Central memory CD8-positive, alpha-beta T cell (primary cell): ENCODE data around the gene SHROOM3.
"Not testable (repeated sequence)": the region's sequence is repeated elsewhere in the genome, so short reads cannot be mapped to it uniquely, and the experiment has no call there.

ENCODE experiments used
- ATAC-seq: fragments of 150-1000 bp; cut with Tn5 transposase; replicated peaks from 2 replicates; pipeline ENCODE4 v1.10.0; 2022; ENCODE audit warnings: mild to moderate bottlenecking, moderate FRiP score, moderate number of reproducible peaks; ENCODE audit not compliant: poor library complexity, severe bottlenecking; ENCODE audit errors: extremely low read depth
- DNase-seq, 2 donors: peaks; one replicate each; pipeline ENCODE4 v3.0.0; 2021; ENCODE audit warnings: low spot score in 2 of 2
- H3K27ac Mint-ChIP-seq: one replicate; pipeline ENCODE4 v1.8.0; 2022; ENCODE audit warnings: low read depth, mild to moderate bottlenecking, moderate library complexity, mixed read lengths
- H3K27me3 Mint-ChIP-seq: one replicate; pipeline ENCODE4 v1.8.0; 2022; ENCODE audit warnings: mixed read lengths
- H3K36me3 Mint-ChIP-seq: one replicate; pipeline ENCODE4 v1.8.0; 2022; ENCODE audit warnings: mild to moderate bottlenecking, moderate library complexity, mixed read lengths; ENCODE audit not compliant: insufficient read depth
- H3K4me1 Mint-ChIP-seq: one replicate; pipeline ENCODE4 v1.8.0; 2022; ENCODE audit warnings: mixed read lengths
- H3K4me3 Mint-ChIP-seq: one replicate; pipeline ENCODE4 v1.8.0; 2022; ENCODE audit warnings: mild to moderate bottlenecking, moderate library complexity, mixed read lengths
- H3K9me3 Mint-ChIP-seq: one replicate; pipeline ENCODE4 v1.8.0; 2022; ENCODE audit warnings: mixed read lengths

The SHROOM3 gene

GRCh38 chr4:76453232-76453631, 18.2 kb downstream of the SHROOM3 start:
- DNase-seq (no peak), ATAC-seq (no peak)
- Mint-ChIP-seq H3K36me3 (no peaks in the 10 kb centered on the region), H3K9me3 (no peaks in the 10 kb centered on the region), H3K27ac (no peak overlapping the region), H3K27me3 (peaks cover 57% of the 10 kb centered on the region), H3K4me1 (no peaks in the 10 kb centered on the region), H3K4me3 (no peak overlapping the region)

DNA sequence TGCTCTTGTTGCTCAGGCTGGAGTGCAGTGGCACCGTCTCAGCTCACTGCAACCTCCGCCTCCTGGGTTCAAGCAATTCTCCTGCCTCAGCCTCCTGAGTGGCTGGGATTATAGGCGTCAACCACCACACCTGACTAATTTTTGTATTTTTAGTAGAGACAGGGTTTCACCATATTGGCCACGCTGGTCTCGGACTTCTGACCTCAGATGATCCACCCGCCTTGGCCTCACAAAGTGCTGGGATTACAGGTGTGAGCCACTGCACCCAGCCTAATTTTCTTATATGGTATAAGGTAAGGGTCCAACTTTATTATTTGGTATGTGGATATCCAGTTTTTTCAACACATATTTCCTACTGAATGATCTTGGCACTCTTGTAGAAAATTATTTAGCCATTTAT, 19.0 kb downstream of the SHROOM3 start:
- H3K4me3 Mint-ChIP-seq, DNase-seq, H3K9me3 Mint-ChIP-seq, H3K27ac Mint-ChIP-seq, H3K4me1 Mint-ChIP-seq, ATAC-seq, H3K36me3 Mint-ChIP-seq: not testable (repeated sequence)
- H3K27me3 Mint-ChIP-seq, result peaks cover 63% of the 10 kb centered on the region

DNA sequence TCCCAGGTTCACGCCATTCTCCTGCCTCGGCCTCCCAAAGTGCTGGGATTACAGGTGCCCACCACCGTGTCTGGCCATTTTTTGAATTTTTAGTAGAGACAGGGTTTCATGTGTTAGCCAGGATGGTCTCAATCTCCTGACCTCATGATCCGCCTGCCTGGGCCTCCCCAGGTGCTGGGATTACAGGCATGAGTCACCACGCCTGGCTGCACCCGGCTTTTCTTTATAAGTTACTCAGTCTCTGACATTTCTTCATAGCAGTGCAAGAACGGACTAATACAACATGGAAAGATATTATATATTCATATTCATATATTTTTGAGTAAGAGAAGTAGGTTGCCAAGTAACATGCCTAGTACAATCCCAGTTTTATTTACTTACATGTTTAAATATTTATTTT, 22.9 kb downstream of the SHROOM3 start:
- Mint-ChIP-seq H3K27ac (no peak overlapping the region), H3K9me3 (peaks cover 4% of the 10 kb centered on the region), H3K4me3 (no peak overlapping the region), H3K36me3 (no peaks in the 10 kb centered on the region), H3K4me1 (no peaks in the 10 kb centered on the region), H3K27me3 (peaks cover 41% of the 10 kb centered on the region)
- no peak for ATAC-seq
- no peak for DNase-seq

DNA sequence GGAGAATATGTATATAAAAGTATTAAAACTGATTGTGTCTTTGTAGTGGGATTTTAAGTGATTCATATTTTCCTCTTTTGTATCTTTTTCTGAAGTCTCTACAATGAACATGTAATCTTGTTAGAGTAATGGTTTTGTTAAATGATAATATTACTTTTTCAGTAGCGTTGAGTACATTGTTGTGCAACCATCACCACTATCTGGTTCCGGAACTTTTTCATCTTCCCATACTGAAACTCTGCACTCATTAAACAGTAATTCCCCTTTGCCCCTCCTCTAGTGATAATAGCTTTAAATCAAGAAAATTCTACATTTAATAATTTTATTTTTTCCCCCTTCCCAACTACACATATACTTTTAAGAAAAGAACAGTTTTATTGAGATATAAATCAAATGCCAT, 23.3 kb downstream of the SHROOM3 start:
- no peaks in the 10 kb centered on the region for H3K36me3 Mint-ChIP-seq
- DNase-seq (no peak), ATAC-seq (no peak)
- H3K9me3 Mint-ChIP-seq, result peaks cover 7% of the 10 kb centered on the region
- H3K4me3 Mint-ChIP-seq, result no peak overlapping the region
- no peaks in the 10 kb centered on the region for H3K4me1 Mint-ChIP-seq
- peaks cover 39% of the 10 kb centered on the region for H3K27me3 Mint-ChIP-seq
- no peak overlapping the region for H3K27ac Mint-ChIP-seq

DNA sequence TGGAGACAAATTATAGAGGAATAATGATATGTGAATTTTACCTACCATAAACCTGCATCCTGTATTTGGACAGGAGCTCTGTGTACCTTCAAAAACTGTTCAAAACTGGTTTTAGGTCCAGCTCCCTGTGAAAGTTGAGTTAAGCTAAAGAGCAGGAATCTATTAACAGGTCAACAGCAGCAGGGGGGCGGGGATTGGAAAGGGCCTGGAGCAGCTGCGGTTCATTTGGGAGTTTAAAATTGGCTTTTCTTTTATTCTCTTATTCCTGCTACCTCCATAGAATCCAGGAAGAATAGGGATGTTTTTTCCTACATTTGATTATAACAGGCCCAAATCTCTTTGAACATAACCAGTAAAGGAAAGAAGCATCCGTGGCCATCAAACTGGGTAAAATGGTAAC, 23.8 kb downstream of the SHROOM3 start:
- DNase-seq (no peak), ATAC-seq (no peak)
- Mint-ChIP-seq H3K36me3 (no peaks in the 10 kb centered on the region), H3K4me3 (no peak overlapping the region), H3K4me1 (no peaks in the 10 kb centered on the region), H3K27me3 (peaks cover 34% of the 10 kb centered on the region), H3K27ac (no peak overlapping the region), H3K9me3 (peaks cover 7% of the 10 kb centered on the region)

- Mint-ChIP-seq H3K4me3 (no peak overlapping the region), H3K9me3 (peaks cover 7% of the 10 kb centered on the region), H3K4me1 (no peaks in the 10 kb centered on the region), H3K27me3 (peaks cover 32% of the 10 kb centered on the region), H3K36me3 (no peaks in the 10 kb centered on the region), H3K27ac (no peak overlapping the region)
- ATAC-seq (no peak), DNase-seq (no peak)
Observed at GRCh38 chr4:76459291-76459723, 24.3 kb downstream of the SHROOM3 start.

- no peak for DNase-seq
- Mint-ChIP-seq H3K36me3 (no peaks in the 10 kb centered on the region), H3K9me3 (peaks cover 7% of the 10 kb centered on the region), H3K4me3 (no peak overlapping the region), H3K27me3 (peaks cover 23% of the 10 kb centered on the region), H3K4me1 (no peaks in the 10 kb centered on the region), H3K27ac (no peak overlapping the region)
- no peak for ATAC-seq
Observed at GRCh38 chr4:76463568-76463967, 28.5 kb downstream of the SHROOM3 start.

DNA sequence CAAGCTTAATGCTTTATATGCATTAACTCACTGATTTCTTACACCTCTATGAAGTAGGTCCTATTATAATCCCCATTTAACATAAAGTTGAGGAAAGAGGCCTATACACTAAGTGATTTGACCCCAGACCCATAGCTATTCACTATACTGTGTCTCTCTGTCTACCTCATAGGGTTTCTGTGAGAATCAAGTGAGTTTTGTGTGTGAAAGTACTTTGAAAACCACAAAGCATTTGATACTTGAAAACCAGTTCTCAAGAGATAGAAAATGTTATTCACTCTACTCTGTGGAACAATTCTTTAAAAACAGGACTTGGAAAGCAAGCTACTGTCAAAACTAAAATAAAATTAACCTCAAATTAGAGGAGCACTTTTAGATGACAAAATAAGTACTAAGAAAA, 35.0 kb downstream of the SHROOM3 start:
- DNase-seq (no peak), ATAC-seq (no peak)
- no peaks in the 10 kb centered on the region for H3K36me3 Mint-ChIP-seq
- H3K9me3 Mint-ChIP-seq, result no peaks in the 10 kb centered on the region
- H3K27me3 Mint-ChIP-seq, result peaks cover 33% of the 10 kb centered on the region
- no peak overlapping the region for H3K4me3 Mint-ChIP-seq
- no peak overlapping the region for H3K27ac Mint-ChIP-seq
- H3K4me1 Mint-ChIP-seq, result no peaks in the 10 kb centered on the region

GRCh38 chr4:76470532-76470931, 35.5 kb downstream of the SHROOM3 start:
- Mint-ChIP-seq H3K9me3 (no peaks in the 10 kb centered on the region), H3K36me3 (no peaks in the 10 kb centered on the region), H3K27ac (no peak overlapping the region), H3K4me1 (no peaks in the 10 kb centered on the region), H3K4me3 (no peak overlapping the region), H3K27me3 (peaks cover 33% of the 10 kb centered on the region)
- ATAC-seq, result no peak
- DNase-seq, result no peak

- no peak for ATAC-seq
- Mint-ChIP-seq H3K9me3 (peaks cover 6% of the 10 kb centered on the region), H3K4me3 (no peak overlapping the region), H3K27me3 (peaks cover 61% of the 10 kb centered on the region), H3K27ac (no peak overlapping the region), H3K4me1 (no peaks in the 10 kb centered on the region), H3K36me3 (no peaks in the 10 kb centered on the region)
- no peak for DNase-seq
Observed at GRCh38 chr4:76476571-76476970, 41.5 kb downstream of the SHROOM3 start.

GRCh38 chr4:76484654-76485053, 49.6 kb downstream of the SHROOM3 start:
- DNase-seq (no peak), ATAC-seq (no peak)
- peaks cover 6% of the 10 kb centered on the region for H3K4me1 Mint-ChIP-seq
- no peak overlapping the region for H3K27ac Mint-ChIP-seq
- H3K9me3 Mint-ChIP-seq, result peaks cover 6% of the 10 kb centered on the region
- H3K27me3 Mint-ChIP-seq, result peaks cover 37% of the 10 kb centered on the region
- H3K36me3 Mint-ChIP-seq, result no peaks in the 10 kb centered on the region
- no peak overlapping the region for H3K4me3 Mint-ChIP-seq

- ATAC-seq, result no peak
- Mint-ChIP-seq H3K9me3 (peaks cover 6% of the 10 kb centered on the region), H3K4me1 (peaks cover 7% of the 10 kb centered on the region), H3K4me3 (no peak overlapping the region), H3K36me3 (no peaks in the 10 kb centered on the region), H3K27me3 (peaks cover 30% of the 10 kb centered on the region), H3K27ac (no peak overlapping the region)
- DNase-seq, result no peak
Observed at GRCh38 chr4:76485450-76485849, 50.4 kb downstream of the SHROOM3 start.

DNA sequence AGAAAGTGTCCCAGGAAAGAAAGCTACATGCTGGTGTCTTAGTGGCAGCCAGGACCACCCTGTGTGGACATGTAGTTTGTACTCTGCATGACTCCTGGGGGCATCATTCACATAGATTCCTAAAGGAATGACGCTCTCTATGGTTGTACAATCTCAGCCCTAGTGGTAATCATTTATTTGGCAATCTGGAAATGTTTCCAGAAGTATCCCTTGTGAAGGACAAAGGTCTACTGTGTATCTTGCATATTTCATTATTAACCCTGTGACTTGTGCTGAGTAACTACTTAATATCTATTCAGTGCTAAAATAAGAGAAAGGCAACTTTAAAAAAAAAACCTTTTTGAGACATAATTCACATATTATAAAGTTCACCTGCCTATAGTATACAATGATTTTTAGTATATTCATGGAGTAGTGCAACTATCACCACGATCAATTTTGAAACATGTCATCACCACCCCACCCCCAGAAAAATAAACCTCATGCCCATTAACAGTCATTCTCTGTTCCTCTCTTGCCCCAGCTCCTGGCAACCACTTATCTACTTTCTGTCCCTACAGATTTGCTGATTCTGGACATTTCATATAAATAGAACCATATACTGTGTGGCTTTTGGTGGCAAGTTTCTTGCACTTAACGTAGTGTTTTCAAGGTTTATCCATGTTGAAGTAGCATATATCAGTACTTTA, 51.7 kb downstream of the SHROOM3 start:
- H3K36me3 Mint-ChIP-seq, result no peaks in the 10 kb centered on the region
- no peak overlapping the region for H3K27ac Mint-ChIP-seq
- no peak for ATAC-seq
- no peaks in the 10 kb centered on the region for H3K9me3 Mint-ChIP-seq
- no peak overlapping the region for H3K4me3 Mint-ChIP-seq
- peaks cover 17% of the 10 kb centered on the region for H3K27me3 Mint-ChIP-seq
- peaks cover 7% of the 10 kb centered on the region for H3K4me1 Mint-ChIP-seq
- DNase-seq, result no peak
